Testis (tissue), 2 donors: ENCODE data around the gene DDX17.

ENCODE experiments used
- POLR2A ChIP-seq: fragments of 450-650 bp; IDR thresholded peaks from one replicate; pipeline ENCODE4 v1.6.1; 2017; ENCODE audit warnings: antibody characterized with exemption, mild to moderate bottlenecking, moderate library complexity
- TF ChIP-seq, protein P1 (sequence below), 3 experiments: fragments of 450-650 bp in 2 of 3; fragments of 200-600 bp in 1 of 3; sonication (generic) in 1 of 3; IDR thresholded peaks; one replicate each; pipeline ENCODE4 v1.5.1; 2016 to 2019; ENCODE audit warnings: antibody characterized with exemption in 3 of 3, mild to moderate bottlenecking in 2 of 3, moderate library complexity in 1 of 3

DNA sequence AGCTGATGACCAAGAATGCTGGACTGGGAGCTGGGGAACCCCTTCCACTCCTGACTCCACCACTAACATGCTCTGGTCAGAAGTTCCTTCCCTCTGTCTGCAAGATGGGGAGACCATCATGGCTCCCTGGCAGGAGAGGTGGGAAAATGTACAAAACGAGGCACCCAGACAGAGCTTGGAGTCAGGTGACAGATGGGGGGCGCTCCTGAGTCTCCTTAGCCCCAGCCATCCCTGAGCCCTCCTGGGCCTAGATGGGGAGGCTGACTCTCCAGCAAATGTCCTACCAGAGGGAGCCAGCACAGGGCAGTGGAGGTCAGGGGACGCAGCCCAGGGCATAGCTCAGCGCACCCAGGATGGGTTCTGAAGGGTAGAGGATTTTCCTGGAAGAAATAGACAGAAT, 71.1 kb downstream of the DDX17 start:
- no peak for TF ChIP-seq POLR2A
- TF ChIP-seq, protein P1, sequence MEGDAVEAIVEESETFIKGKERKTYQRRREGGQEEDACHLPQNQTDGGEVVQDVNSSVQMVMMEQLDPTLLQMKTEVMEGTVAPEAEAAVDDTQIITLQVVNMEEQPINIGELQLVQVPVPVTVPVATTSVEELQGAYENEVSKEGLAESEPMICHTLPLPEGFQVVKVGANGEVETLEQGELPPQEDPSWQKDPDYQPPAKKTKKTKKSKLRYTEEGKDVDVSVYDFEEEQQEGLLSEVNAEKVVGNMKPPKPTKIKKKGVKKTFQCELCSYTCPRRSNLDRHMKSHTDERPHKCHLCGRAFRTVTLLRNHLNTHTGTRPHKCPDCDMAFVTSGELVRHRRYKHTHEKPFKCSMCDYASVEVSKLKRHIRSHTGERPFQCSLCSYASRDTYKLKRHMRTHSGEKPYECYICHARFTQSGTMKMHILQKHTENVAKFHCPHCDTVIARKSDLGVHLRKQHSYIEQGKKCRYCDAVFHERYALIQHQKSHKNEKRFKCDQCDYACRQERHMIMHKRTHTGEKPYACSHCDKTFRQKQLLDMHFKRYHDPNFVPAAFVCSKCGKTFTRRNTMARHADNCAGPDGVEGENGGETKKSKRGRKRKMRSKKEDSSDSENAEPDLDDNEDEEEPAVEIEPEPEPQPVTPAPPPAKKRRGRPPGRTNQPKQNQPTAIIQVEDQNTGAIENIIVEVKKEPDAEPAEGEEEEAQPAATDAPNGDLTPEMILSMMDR (IDR thresholded peaks at IDR 0.05), result no peak
